IPS DF 4.7 (cell line): ENCODE measurements around the gene MTCP1.

Source experiments
- DNase-seq: peaks from one replicate; pipeline ENCODE4 v3.0.0-alpha.2; 2013; ENCODE audit warnings: low spot score; ENCODE audit errors: extremely low read depth

The MTCP1 gene

GRCh38 chrX:155054255-155054654, 16.7 kb downstream of the MTCP1 start:
- DNase-seq: no peak

GRCh38 chrX:155053656-155054055, 17.3 kb downstream of the MTCP1 start:
- DNase-seq: no peak

GRCh38 chrX:155052738-155053498, 18.0 kb downstream of the MTCP1 start:
- no peak for DNase-seq

GRCh38 chrX:155048977-155049619, 21.8 kb downstream of the MTCP1 start:
- no peak for DNase-seq

- DNase-seq: no peak
These were observed 24.0 kb downstream of the MTCP1 start for GRCh38 chrX:155046811-155047528.

- DNase-seq: no peak
These were observed 24.7 kb downstream of the MTCP1 start for GRCh38 chrX:155046129-155046810.

- DNase-seq: no peak
These were observed 35.2 kb downstream of the MTCP1 start for GRCh38 chrX:155035688-155036087.

- no peak for DNase-seq
These were observed 39.3 kb downstream of the MTCP1 start for GRCh38 chrX:155031657-155032056.

- no peak for DNase-seq
These were observed 42.1 kb downstream of the MTCP1 start for GRCh38 chrX:155028877-155029291.

GRCh38 chrX:155028129-155028528, 42.8 kb downstream of the MTCP1 start:
- DNase-seq: no peak

GRCh38 chrX:155027509-155028066, 43.3 kb downstream of the MTCP1 start:
- no peak for DNase-seq

- peak; percentile 38 for DNase-seq
These were observed 44.0 kb downstream of the MTCP1 start, which contains the start of gene FUNDC2 for GRCh38 chrX:155026727-155027508. FUNDC2 (plus strand) TSS chrX:155026844; CDS start chrX:155026939, 95 bp downstream.

- no peak for DNase-seq
These were observed 44.6 kb downstream of the MTCP1 start for GRCh38 chrX:155026420-155026726.

- no peak for DNase-seq
These were observed 46.8 kb downstream of the MTCP1 start for GRCh38 chrX:155023907-155024833.

GRCh38 chrX:155022585-155022984, 48.4 kb downstream of the MTCP1 start, which contains the start of gene F8:
F8 (minus strand) TSS chrX:155022723; CDS start chrX:155022552, 171 bp downstream.
- DNase-seq: no peak

- DNase-seq: no peak
These were observed 50.3 kb downstream of the MTCP1 start for GRCh38 chrX:155020591-155020990.
